HG02678 (cell line): ENCODE measurements around the gene RDH5.

Experiments
- ATAC-seq: cut with Tn5 transposase; IDR thresholded peaks from one replicate; pipeline ENCODE4 v1.9.1; 2021; ENCODE audit warnings: mild to moderate bottlenecking, moderate library complexity; ENCODE audit not compliant: unreplicated experiment

Gene RDH5

GRCh38 chr12:55727643-55728185 is 7.5 kb downstream of the RDH5 start:
- no peak for ATAC-seq

GRCh38 chr12:55728186-55728938 is 8.2 kb downstream of the RDH5 start:
- no peak for ATAC-seq

GRCh38 chr12:55728939-55729818 is 9.0 kb downstream of the RDH5 start, which contains the start of gene CD63:
Gene CD63, minus strand, starts transcription at chr12:55729009. Its CDS starts 668 bp downstream, at chr12:55728341.
- peak; percentile 62 for ATAC-seq

- ATAC-seq = peak; percentile 38
These were observed 9.9 kb downstream of the RDH5 start for GRCh38 chr12:55729819-55730818.

- ATAC-seq = no peak
These were observed 12.1 kb downstream of the RDH5 start for GRCh38 chr12:55732288-55732687.

- no peak for ATAC-seq
These were observed 12.9 kb downstream of the RDH5 start for GRCh38 chr12:55733021-55733555.

GRCh38 chr12:55733858-55734257 is 13.7 kb downstream of the RDH5 start:
- ATAC-seq = no peak

- no peak for ATAC-seq
These were observed 14.4 kb downstream of the RDH5 start for GRCh38 chr12:55734595-55734994.

- no peak for ATAC-seq
These were observed 15.9 kb downstream of the RDH5 start for GRCh38 chr12:55736076-55736475.

- peak; percentile 36 for ATAC-seq
These were observed 16.8 kb downstream of the RDH5 start for GRCh38 chr12:55736780-55737580.

GRCh38 chr12:55737581-55738122 is 17.5 kb downstream of the RDH5 start:
- no peak for ATAC-seq

GRCh38 chr12:55738123-55739024 is 18.2 kb downstream of the RDH5 start:
- ATAC-seq = peak; percentile 86

GRCh38 chr12:55739025-55739378 is 18.8 kb downstream of the RDH5 start:
- ATAC-seq = no peak

GRCh38 chr12:55741931-55742680 is 21.9 kb downstream of the RDH5 start:
- no peak for ATAC-seq

- ATAC-seq = peak; percentile 48
These were observed 22.7 kb downstream of the RDH5 start, which contains the start of gene GDF11 for GRCh38 chr12:55742719-55743405. Gene GDF11, plus strand, starts transcription at chr12:55743122. Its CDS starts 195 bp downstream, at chr12:55743317.
